Activated CD4-positive, alpha-beta T cell treated with anti-CD3 and anti-CD28 coated beads, Interleukin-2, amount 10 ng/mL, durations not matched to agents 7 days and 5 days (primary cell): ENCODE data around the gene TRIM45. TPM values are rescaled to one million over a fixed set of nuclear protein-coding genes. Genes with fewer than 3 reads are reported as not detected.
"Not testable (repeated sequence)": the region's sequence is repeated elsewhere in the genome, so short reads cannot be mapped to it uniquely, and the experiment has no call there.

Source experiments
- CTCF ChIA-PET: fragments of 350-600 bp; sonication (Branson Sonifier 250); formaldehyde crosslinking; loops from one replicate; lab custom pipeline; 2021; ENCODE audit warnings: antibody characterized with exemption; lab: Charles Lee
- POLR2A ChIA-PET: fragments of 350-600 bp; sonication (Branson Sonifier 250); formaldehyde crosslinking; loops from one replicate; lab custom pipeline; 2021; ENCODE audit warnings: antibody characterized with exemption; lab: Charles Lee
- DNase-seq: peaks from one replicate; pipeline ENCODE4 v3.0.0-alpha.2; 2020
- H3K27ac Mint-ChIP-seq: one replicate; pipeline ENCODE4 v1.8.0; 2021; ENCODE audit warnings: mild to moderate bottlenecking, moderate library complexity, mixed read lengths
- H3K27me3 Mint-ChIP-seq: one replicate; pipeline ENCODE4 v1.8.0; 2021; ENCODE audit warnings: mixed read lengths
- H3K36me3 Mint-ChIP-seq: one replicate; pipeline ENCODE4 v1.8.0; 2021; ENCODE audit warnings: low read depth, mixed read lengths
- H3K4me1 Mint-ChIP-seq: one replicate; pipeline ENCODE4 v1.8.0; 2021; ENCODE audit warnings: mixed read lengths
- H3K4me3 Mint-ChIP-seq: one replicate; pipeline ENCODE4 v1.8.0; 2021; ENCODE audit warnings: mild to moderate bottlenecking, moderate library complexity, mixed read lengths
- H3K9me3 Mint-ChIP-seq: one replicate; pipeline ENCODE4 v1.8.0; 2021; ENCODE audit warnings: mixed read lengths
- total RNA-seq, 2 experiments: library from RNA; stranded (reverse); gene quantifications; one replicate each; pipeline ENCODE4 v1.2.3, GENCODE V29; 2021

TRIM45 gene
- total RNA-seq, 2 experiments from 2014 or later = 0.33 to 0.47 TPM

GRCh38 chr1:117107364-117107763 lies 14.2 kb downstream of the TRIM45 start:
- DNase-seq = no peak
- Mint-ChIP-seq H3K4me1 (peaks cover 5% of the 10 kb centered on the region), H3K4me3 (no peak overlapping the region), H3K9me3 (peaks cover 2% of the 10 kb centered on the region), H3K27ac (no peak overlapping the region), H3K27me3 (no peaks in the 10 kb centered on the region), H3K36me3 (peaks cover 46% of the 10 kb centered on the region)
- ChIA-PET CTCF (interaction anchor here (2.4 kb wide), 1 partner anchor 14 kb away, joined by 16 read pairs; no protein-coding TSS in a partner anchor), POLR2A (no interaction called here)

DNA sequence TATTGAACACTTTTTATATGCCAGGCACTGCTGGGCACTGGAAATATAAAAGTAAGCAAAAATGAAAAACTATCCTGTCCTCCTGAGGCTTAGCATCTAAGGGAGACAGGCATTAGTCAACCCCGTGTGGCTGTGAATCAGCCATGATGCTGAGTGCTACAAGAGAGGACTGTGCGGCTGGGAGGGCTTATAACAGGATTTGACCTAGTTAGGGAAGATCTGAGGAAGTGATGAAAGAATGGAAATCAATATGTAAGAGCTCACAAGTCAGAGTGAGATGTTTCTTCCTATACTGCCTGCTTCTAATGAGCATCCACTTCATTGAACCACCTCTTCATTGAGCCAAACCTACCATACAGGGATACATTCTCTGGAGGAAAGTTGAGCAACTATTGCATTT lies 15.1 kb downstream of the TRIM45 start:
- no peak for DNase-seq
- CTCF ChIA-PET = interaction anchor here (2.4 kb wide), 1 partner anchor 13 kb away, joined by 16 read pairs; no protein-coding TSS in a partner anchor
- Mint-ChIP-seq H3K9me3 (peaks cover 2% of the 10 kb centered on the region), H3K4me3 (no peak overlapping the region), H3K27me3 (no peaks in the 10 kb centered on the region), H3K36me3 (peaks cover 53% of the 10 kb centered on the region), H3K4me1 (peaks cover 5% of the 10 kb centered on the region), H3K27ac (no peak overlapping the region)
- POLR2A ChIA-PET = no interaction called here

GRCh38 chr1:117105722-117106121 lies 15.8 kb downstream of the TRIM45 start:
- Mint-ChIP-seq H3K27ac (no peak overlapping the region), H3K4me1 (peaks cover 5% of the 10 kb centered on the region), H3K4me3 (no peak overlapping the region), H3K27me3 (no peaks in the 10 kb centered on the region), H3K36me3 (peaks cover 60% of the 10 kb centered on the region), H3K9me3 (peaks cover 2% of the 10 kb centered on the region)
- CTCF ChIA-PET = interaction anchor here (2.4 kb wide), 1 partner anchor 12 kb away, joined by 16 read pairs; no protein-coding TSS in a partner anchor
- POLR2A ChIA-PET = no interaction called here
- DNase-seq = no peak

DNA sequence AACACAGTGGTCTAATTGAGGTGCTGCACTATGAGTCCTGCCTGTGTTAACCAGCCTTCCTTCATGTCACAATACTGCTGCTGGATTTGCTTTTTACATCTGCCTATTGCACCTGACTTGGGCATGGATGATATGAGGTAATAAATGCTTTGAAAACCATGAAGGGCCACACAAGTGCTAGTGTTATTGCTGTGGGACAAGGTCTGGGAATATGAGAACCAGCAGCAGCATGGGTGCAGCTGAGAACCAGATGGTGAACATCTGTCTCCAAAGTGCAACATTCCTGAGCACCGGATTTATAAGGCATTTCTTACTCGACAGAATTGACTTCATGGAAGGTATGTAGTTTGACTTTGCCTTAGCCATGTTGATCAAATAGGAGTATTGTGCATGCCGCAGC lies 16.6 kb downstream of the TRIM45 start:
- ChIA-PET POLR2A (no interaction called here), CTCF (no interaction called here)
- H3K27me3 Mint-ChIP-seq = no peaks in the 10 kb centered on the region
- no peak for DNase-seq
- H3K9me3 Mint-ChIP-seq = peaks cover 2% of the 10 kb centered on the region
- H3K36me3 Mint-ChIP-seq = peaks cover 67% of the 10 kb centered on the region
- no peak overlapping the region for H3K4me3 Mint-ChIP-seq
- H3K4me1 Mint-ChIP-seq = peaks cover 3% of the 10 kb centered on the region
- H3K27ac Mint-ChIP-seq = no peak overlapping the region

GRCh38 chr1:117101858-117102257 lies 19.7 kb downstream of the TRIM45 start:
- POLR2A ChIA-PET, H3K27ac Mint-ChIP-seq, H3K9me3 Mint-ChIP-seq, H3K27me3 Mint-ChIP-seq, H3K4me3 Mint-ChIP-seq, H3K4me1 Mint-ChIP-seq, DNase-seq: not testable (repeated sequence)
- CTCF ChIA-PET = interaction anchor here (1.3 to 2.1 kb wide), 3 partner anchors 20 to 42 kb away, joined by 3 to 6 read pairs (median 5); partner anchors contain the start of gene TTF2
- peaks cover 81% of the 10 kb centered on the region for H3K36me3 Mint-ChIP-seq

DNA sequence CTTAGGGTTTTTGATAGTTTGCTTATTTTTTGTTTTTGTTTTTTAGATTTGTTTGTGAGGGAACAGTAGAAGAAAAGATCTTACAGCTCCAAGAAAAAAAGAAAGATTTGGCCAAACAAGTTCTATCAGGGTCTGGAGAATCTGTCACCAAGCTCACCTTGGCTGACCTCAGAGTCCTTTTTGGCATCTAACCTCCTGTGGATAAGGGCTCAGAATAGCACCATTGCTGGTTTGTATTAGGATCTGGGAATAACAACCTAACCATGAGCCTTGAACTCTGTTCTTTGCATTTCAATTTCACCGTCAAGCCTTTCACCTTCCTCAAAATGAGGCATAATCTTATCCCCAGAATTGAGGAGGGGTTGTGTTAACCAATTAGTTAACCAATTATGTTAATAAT lies 20.2 kb downstream of the TRIM45 start:
- no peaks in the 10 kb centered on the region for H3K27me3 Mint-ChIP-seq
- peaks cover 81% of the 10 kb centered on the region for H3K36me3 Mint-ChIP-seq
- H3K27ac Mint-ChIP-seq = no peak overlapping the region
- no peaks in the 10 kb centered on the region for H3K4me1 Mint-ChIP-seq
- CTCF ChIA-PET = interaction anchor here (1.3 to 2.1 kb wide), 5 partner anchors 9 to 41 kb away, joined by 3 to 6 read pairs (median 5); partner anchors contain the start of gene TTF2
- DNase-seq = no peak
- POLR2A ChIA-PET = interaction anchor here (0.6 kb wide), 1 partner anchor 41 kb away, joined by 3 read pairs; the partner anchor contains the start of gene TTF2
- no peaks in the 10 kb centered on the region for H3K9me3 Mint-ChIP-seq
- H3K4me3 Mint-ChIP-seq = no peak overlapping the region

GRCh38 chr1:117098287-117098890 lies 23.2 kb downstream of the TRIM45 start:
- ChIA-PET CTCF (interaction anchor here (0.7 kb wide), 1 partner anchor 150 kb away, joined by 3 read pairs; no protein-coding TSS in a partner anchor), POLR2A (no interaction called here)
- no peaks in the 10 kb centered on the region for H3K9me3 Mint-ChIP-seq
- peaks cover 77% of the 10 kb centered on the region for H3K36me3 Mint-ChIP-seq
- H3K27ac Mint-ChIP-seq = no peak overlapping the region
- H3K4me3 Mint-ChIP-seq = no peak overlapping the region
- no peaks in the 10 kb centered on the region for H3K27me3 Mint-ChIP-seq
- peaks cover 11% of the 10 kb centered on the region for H3K4me1 Mint-ChIP-seq
- DNase-seq = no peak

DNA sequence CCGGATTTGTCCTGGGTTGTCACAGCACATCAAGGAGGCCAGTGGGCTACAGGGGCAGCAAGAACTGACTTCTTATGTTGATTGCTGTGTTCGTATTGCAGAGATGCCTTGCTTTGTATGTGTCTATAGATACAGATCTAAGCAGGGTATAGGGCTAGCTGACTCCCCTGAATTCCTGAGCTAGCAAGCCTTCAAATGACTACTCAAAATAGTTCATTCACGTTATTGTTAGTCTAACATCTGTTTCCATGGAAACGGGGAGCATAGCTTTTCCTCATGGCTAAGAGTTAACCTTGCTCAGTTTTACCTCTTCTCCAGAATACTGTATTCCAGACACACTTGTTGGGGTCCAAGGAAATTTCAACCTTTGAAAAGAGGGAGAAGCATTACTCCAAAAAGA lies 24.1 kb downstream of the TRIM45 start:
- no peak for DNase-seq
- ChIA-PET CTCF (interaction anchor here (0.7 kb wide), 1 partner anchor 14 kb away, joined by 3 read pairs; no protein-coding TSS in a partner anchor), POLR2A (no interaction called here)
- H3K4me1 Mint-ChIP-seq = peaks cover 20% of the 10 kb centered on the region
- peaks cover 76% of the 10 kb centered on the region for H3K36me3 Mint-ChIP-seq
- no peak overlapping the region for H3K4me3 Mint-ChIP-seq
- H3K9me3 Mint-ChIP-seq = no peaks in the 10 kb centered on the region
- no peak overlapping the region for H3K27ac Mint-ChIP-seq
- no peaks in the 10 kb centered on the region for H3K27me3 Mint-ChIP-seq

GRCh38 chr1:117096951-117097408 lies 24.6 kb downstream of the TRIM45 start:
- DNase-seq = no peak
- POLR2A ChIA-PET = no interaction called here
- Mint-ChIP-seq H3K4me3 (no peak overlapping the region), H3K9me3 (no peaks in the 10 kb centered on the region), H3K4me1 (peaks cover 23% of the 10 kb centered on the region), H3K27me3 (no peaks in the 10 kb centered on the region), H3K27ac (no peak overlapping the region), H3K36me3 (peaks cover 76% of the 10 kb centered on the region)
- CTCF ChIA-PET = interaction anchor here (5.2 kb wide), 1 partner anchor 27 kb away, joined by 32 read pairs; no protein-coding TSS in a partner anchor

GRCh38 chr1:117094841-117095604 lies 26.5 kb downstream of the TRIM45 start:
- H3K27ac Mint-ChIP-seq = no peak overlapping the region
- no peak for DNase-seq
- H3K27me3 Mint-ChIP-seq = no peaks in the 10 kb centered on the region
- peaks cover 78% of the 10 kb centered on the region for H3K36me3 Mint-ChIP-seq
- ChIA-PET POLR2A (no interaction called here), CTCF (interaction anchor here (0.6 to 5.2 kb wide), 4 partner anchors 12 to 525 kb away, joined by 4 to 32 read pairs (median 10); no protein-coding TSS in a partner anchor)
- H3K4me3 Mint-ChIP-seq = no peak overlapping the region
- no peaks in the 10 kb centered on the region for H3K9me3 Mint-ChIP-seq
- H3K4me1 Mint-ChIP-seq = peaks cover 23% of the 10 kb centered on the region

- CTCF ChIA-PET = interaction anchor here (1.1 to 5.2 kb wide), 9 partner anchors 12 to 34 kb away, joined by 3 to 32 read pairs (median 5); partner anchors contain the start of gene TTF2
- peaks cover 23% of the 10 kb centered on the region for H3K4me1 Mint-ChIP-seq
- POLR2A ChIA-PET = no interaction called here
- no peak overlapping the region for H3K4me3 Mint-ChIP-seq
- no peaks in the 10 kb centered on the region for H3K9me3 Mint-ChIP-seq
- H3K27me3 Mint-ChIP-seq = no peaks in the 10 kb centered on the region
- peak; percentile 57 for DNase-seq
- peak overlapping the region; percentile 33 for H3K27ac Mint-ChIP-seq
- H3K36me3 Mint-ChIP-seq = peaks cover 75% of the 10 kb centered on the region
Observed at GRCh38 chr1:117093870-117094621, 27.5 kb downstream of the TRIM45 start.

DNA sequence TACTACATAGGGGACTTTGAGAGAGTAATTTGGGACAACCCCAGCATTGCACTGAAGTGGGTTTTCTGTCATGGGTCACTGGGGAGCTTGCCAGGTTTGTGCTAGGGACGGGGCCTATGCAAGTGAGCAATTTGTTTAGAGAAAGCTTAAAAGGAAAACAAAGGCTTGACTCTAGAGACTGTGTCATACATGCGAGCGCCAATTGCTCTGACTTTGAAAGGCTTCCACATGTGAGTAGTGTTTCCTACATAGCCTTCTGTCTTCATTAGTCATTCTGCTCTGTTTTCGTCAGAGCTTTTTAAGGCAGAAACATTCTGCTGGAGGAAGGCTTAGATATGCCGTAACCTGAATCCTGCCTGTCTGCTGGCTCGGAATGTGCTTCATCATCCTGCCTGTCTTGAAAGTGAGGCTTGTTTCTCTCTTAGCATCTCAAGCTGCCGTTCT lies 28.4 kb downstream of the TRIM45 start:
- ChIA-PET POLR2A (no interaction called here), CTCF (interaction anchor here (0.6 to 5.2 kb wide), 8 partner anchors 12 to 551 kb away, joined by 3 to 32 read pairs (median 4); partner anchors contain the start of gene TTF2)
- DNase-seq = no peak
- H3K4me1 Mint-ChIP-seq = peaks cover 23% of the 10 kb centered on the region
- H3K27ac Mint-ChIP-seq = no peak overlapping the region
- H3K27me3 Mint-ChIP-seq = no peaks in the 10 kb centered on the region
- no peak overlapping the region for H3K4me3 Mint-ChIP-seq
- no peaks in the 10 kb centered on the region for H3K9me3 Mint-ChIP-seq
- H3K36me3 Mint-ChIP-seq = peaks cover 75% of the 10 kb centered on the region
